Mammary epithelial cell (primary cell): Measurements from ENCODE around the gene TACC3.

Experiments used
- CTCF ChIP-seq, 2 donors: IDR thresholded peaks in 1 of 2; conservative IDR thresholded peaks in 1 of 2; 2 replicates each; pipeline ENCODE4 v1.5.1; 2011 to 2012; ENCODE audit warnings: inconsistent platforms in 2 of 2, low read length in 2 of 2, mild to moderate bottlenecking in 2 of 2, control low read depth in 1 of 2, low read depth in 1 of 2; ENCODE audit not compliant: insufficient read depth in 1 of 2; ENCODE audit errors: extremely low read depth in 1 of 2
- EZH2 ChIP-seq: IDR thresholded peaks from 2 replicates; pipeline ENCODE4 v1.6.1; 2012; ENCODE audit warnings: low read length, inconsistent platforms, borderline replicate concordance

- TF ChIP-seq CTCF (conservative IDR thresholded peaks at IDR 0.05 in 1 of 2, IDR thresholded peaks at IDR 0.05 in 1 of 2; ENCODE audit: extremely low read depth in 1 of 2, insufficient read depth in 1 of 2, low read depth in 1 of 2, low read length in 2 of 2) (no peak), EZH2 (no peak)
Measured at GRCh38 chr4:1743551-1743950, 22.2 kb downstream of the TACC3 start.
